ENCODE data around the gene UACA. TPM values are rescaled to one million over a fixed set of nuclear protein-coding genes. Genes with fewer than 3 reads are reported as not detected.
"Not testable (repeated sequence)": the region's sequence is repeated elsewhere in the genome, so short reads cannot be mapped to it uniquely, and the experiment has no call there.

UACA gene
- total RNA-seq, 2 experiments from 2014 or later = 3.9 to 5.3 TPM

- intact Hi-C loops (cut with micrococcal nuclease) = no loop called here
- Mint-ChIP-seq H3K4me3 (no peak overlapping the region), H3K4me1 (ENCODE audit: low read depth) (no peaks in the 10 kb centered on the region), H3K27me3 (ENCODE audit: low read depth) (no peaks in the 10 kb centered on the region), H3K36me3 (ENCODE audit: low read depth) (no peaks in the 10 kb centered on the region), H3K27ac (no peak overlapping the region), H3K9me3 (peaks cover 3% of the 10 kb centered on the region)
- no peak for DNase-seq
- CTCF ChIA-PET = interaction anchor here (1.1 kb wide), 1 partner anchor 241 kb away, joined by 3 read pairs; no protein-coding TSS in a partner anchor
These were observed 145.5 kb downstream of the UACA start for GRCh38 chr15:70617911-70618287.

- no peaks in the 10 kb centered on the region for H3K36me3 Mint-ChIP-seq (ENCODE audit: low read depth)
- H3K9me3 Mint-ChIP-seq = no peaks in the 10 kb centered on the region
- CTCF ChIA-PET = interaction anchor here (1.1 kb wide), 1 partner anchor 241 kb away, joined by 3 read pairs; no protein-coding TSS in a partner anchor
- no peaks in the 10 kb centered on the region for H3K27me3 Mint-ChIP-seq (ENCODE audit: low read depth)
- H3K27ac Mint-ChIP-seq = no peak overlapping the region
- no peak for DNase-seq
- intact Hi-C loops (cut with micrococcal nuclease) = no loop called here
- H3K4me3 Mint-ChIP-seq = no peak overlapping the region
- no peaks in the 10 kb centered on the region for H3K4me1 Mint-ChIP-seq (ENCODE audit: low read depth)
These were observed 146.1 kb downstream of the UACA start for GRCh38 chr15:70617076-70617910.

- H3K9me3 Mint-ChIP-seq; H3K4me3 Mint-ChIP-seq; H3K27ac Mint-ChIP-seq; CTCF ChIA-PET; intact Hi-C loops (cut with micrococcal nuclease); DNase-seq; H3K36me3 Mint-ChIP-seq (ENCODE audit: low read depth); H3K4me1 Mint-ChIP-seq (ENCODE audit: low read depth); H3K27me3 Mint-ChIP-seq (ENCODE audit: low read depth): not testable (repeated sequence)
These were observed 147.0 kb downstream of the UACA start for GRCh38 chr15:70616311-70616756.

- no peaks in the 10 kb centered on the region for H3K9me3 Mint-ChIP-seq
- H3K27me3 Mint-ChIP-seq (ENCODE audit: low read depth) = no peaks in the 10 kb centered on the region
- DNase-seq = no peak
- H3K4me3 Mint-ChIP-seq = no peak overlapping the region
- CTCF ChIA-PET = no interaction called here
- intact Hi-C loops (cut with micrococcal nuclease) = no loop called here
- H3K27ac Mint-ChIP-seq = no peak overlapping the region
- no peaks in the 10 kb centered on the region for H3K36me3 Mint-ChIP-seq (ENCODE audit: low read depth)
- no peaks in the 10 kb centered on the region for H3K4me1 Mint-ChIP-seq (ENCODE audit: low read depth)
These were observed 147.7 kb downstream of the UACA start for GRCh38 chr15:70615435-70616310.

- no peak overlapping the region for H3K4me3 Mint-ChIP-seq
- intact Hi-C loops (cut with micrococcal nuclease) = no loop called here
- CTCF ChIA-PET = no interaction called here
- DNase-seq = no peak
- no peaks in the 10 kb centered on the region for H3K36me3 Mint-ChIP-seq (ENCODE audit: low read depth)
- H3K27me3 Mint-ChIP-seq (ENCODE audit: low read depth) = no peaks in the 10 kb centered on the region
- no peaks in the 10 kb centered on the region for H3K4me1 Mint-ChIP-seq (ENCODE audit: low read depth)
- H3K9me3 Mint-ChIP-seq = no peaks in the 10 kb centered on the region
- no peak overlapping the region for H3K27ac Mint-ChIP-seq
These were observed 149.1 kb downstream of the UACA start for GRCh38 chr15:70614221-70614620.

- H3K27ac Mint-ChIP-seq = no peak overlapping the region
- CTCF ChIA-PET = no interaction called here
These were observed 150.1 kb downstream of the UACA start for GRCh38 chr15:70613271-70613670.

GRCh38 chr15:70611286-70611685 is 152.1 kb downstream of the UACA start:
- no peaks in the 10 kb centered on the region for H3K4me1 Mint-ChIP-seq (ENCODE audit: low read depth)
- CTCF ChIA-PET = interaction anchor here (0.7 kb wide), 1 partner anchor 20 kb away, joined by 3 read pairs; no protein-coding TSS in a partner anchor

More at GRCh38 chr15:70613271-70613670, 150.1 kb downstream of the UACA start:
- no peaks in the 10 kb centered on the region for H3K27me3 Mint-ChIP-seq (ENCODE audit: low read depth)
- intact Hi-C loops (cut with micrococcal nuclease) = no loop called here
- H3K36me3 Mint-ChIP-seq (ENCODE audit: low read depth) = no peaks in the 10 kb centered on the region
- no peaks in the 10 kb centered on the region for H3K9me3 Mint-ChIP-seq
- no peaks in the 10 kb centered on the region for H3K4me1 Mint-ChIP-seq (ENCODE audit: low read depth)
- no peak for DNase-seq
- H3K4me3 Mint-ChIP-seq = no peak overlapping the region

GRCh38 chr15:70610541-70610940 is 152.8 kb downstream of the UACA start:
- H3K27me3 Mint-ChIP-seq (ENCODE audit: low read depth) = no peaks in the 10 kb centered on the region
- H3K27ac Mint-ChIP-seq = no peak overlapping the region
- no peaks in the 10 kb centered on the region for H3K36me3 Mint-ChIP-seq (ENCODE audit: low read depth)
- no peaks in the 10 kb centered on the region for H3K4me1 Mint-ChIP-seq (ENCODE audit: low read depth)
- H3K4me3 Mint-ChIP-seq = no peak overlapping the region
- no peak for DNase-seq
- CTCF ChIA-PET = interaction anchor here (0.7 kb wide), 1 partner anchor 21 kb away, joined by 3 read pairs; no protein-coding TSS in a partner anchor
- intact Hi-C loops (cut with micrococcal nuclease) = no loop called here
- H3K9me3 Mint-ChIP-seq = no peaks in the 10 kb centered on the region

More at GRCh38 chr15:70611286-70611685, 152.1 kb downstream of the UACA start:
- intact Hi-C loops (cut with micrococcal nuclease) = no loop called here
- Mint-ChIP-seq H3K9me3 (no peaks in the 10 kb centered on the region), H3K27me3 (ENCODE audit: low read depth) (no peaks in the 10 kb centered on the region), H3K36me3 (ENCODE audit: low read depth) (no peaks in the 10 kb centered on the region), H3K27ac (no peak overlapping the region), H3K4me3 (no peak overlapping the region)
- DNase-seq = no peak

- DNase-seq = no peak
- Mint-ChIP-seq H3K9me3 (no peaks in the 10 kb centered on the region), H3K4me3 (no peak overlapping the region), H3K36me3 (ENCODE audit: low read depth) (no peaks in the 10 kb centered on the region), H3K27ac (no peak overlapping the region), H3K27me3 (ENCODE audit: low read depth) (no peaks in the 10 kb centered on the region), H3K4me1 (ENCODE audit: low read depth) (no peaks in the 10 kb centered on the region)
- CTCF ChIA-PET = no interaction called here
- intact Hi-C loops (cut with micrococcal nuclease) = no loop called here
These were observed 153.5 kb downstream of the UACA start for GRCh38 chr15:70609889-70610288.

GRCh38 chr15:70608144-70608543 is 155.2 kb downstream of the UACA start:
- no peak overlapping the region for H3K27ac Mint-ChIP-seq
- intact Hi-C loops (cut with micrococcal nuclease) = no loop called here
- CTCF ChIA-PET = interaction anchor here (0.6 to 0.7 kb wide), 2 partner anchors 24 to 29 kb away, joined by 3 to 7 read pairs; no protein-coding TSS in a partner anchor
- no peak overlapping the region for H3K4me3 Mint-ChIP-seq
- H3K27me3 Mint-ChIP-seq (ENCODE audit: low read depth) = no peaks in the 10 kb centered on the region
- no peaks in the 10 kb centered on the region for H3K9me3 Mint-ChIP-seq
- no peaks in the 10 kb centered on the region for H3K4me1 Mint-ChIP-seq (ENCODE audit: low read depth)
- no peak for DNase-seq
- no peaks in the 10 kb centered on the region for H3K36me3 Mint-ChIP-seq (ENCODE audit: low read depth)

GRCh38 chr15:70605606-70606410 is 157.6 kb downstream of the UACA start:
- CTCF ChIA-PET = interaction anchor here (1.0 kb wide), 1 partner anchor 21 kb away, joined by 4 read pairs; no protein-coding TSS in a partner anchor
- no peak overlapping the region for H3K4me3 Mint-ChIP-seq
- no peaks in the 10 kb centered on the region for H3K9me3 Mint-ChIP-seq
- no peaks in the 10 kb centered on the region for H3K36me3 Mint-ChIP-seq (ENCODE audit: low read depth)
- H3K4me1 Mint-ChIP-seq (ENCODE audit: low read depth) = no peaks in the 10 kb centered on the region
- no peak for DNase-seq
- no peak overlapping the region for H3K27ac Mint-ChIP-seq
- intact Hi-C loops (cut with micrococcal nuclease) = no loop called here
- no peaks in the 10 kb centered on the region for H3K27me3 Mint-ChIP-seq (ENCODE audit: low read depth)
